Right cardiac atrium (tissue), 5 donors: Measurements from ENCODE around the gene ZNF502. TPM values are rescaled to one million over a fixed set of nuclear protein-coding genes. Genes with fewer than 3 reads are reported as not detected.

Experiments used
- ATAC-seq, 2 donors: fragments of 200-7000 bp; cut with Tn5 transposase; one replicate each; pipeline versions ENCODE4 v1.8.0 to v1.9.1; 2020; ENCODE audit warnings: moderate library complexity in 2 of 2, mild to moderate bottlenecking in 1 of 2
- DNase-seq, 3 donors: peaks; one replicate each; pipeline ENCODE4 v3.0.0-alpha.2; 2020
- H3K27ac ChIP-seq: one replicate; pipeline ENCODE4 v1.5.1; 2013; ENCODE audit warnings: mild to moderate bottlenecking, low read length, control low read depth, moderate library complexity
- H3K27me3 ChIP-seq: one replicate; pipeline ENCODE4 v1.6.1; 2013; ENCODE audit not compliant: control insufficient read depth, insufficient read depth
- H3K4me1 ChIP-seq: one replicate; pipeline ENCODE4 v1.6.1; 2013; ENCODE audit warnings: low read length; ENCODE audit not compliant: control insufficient read depth, insufficient read depth
- H3K4me3 ChIP-seq: one replicate; pipeline ENCODE4 v1.5.1; 2013; ENCODE audit warnings: low read length, control low read depth
- H3K9me3 ChIP-seq: one replicate; pipeline ENCODE4 v1.6.1; 2013; ENCODE audit warnings: low read length; ENCODE audit not compliant: control insufficient read depth
- WGBS: extraction: QIAGEN DNeasy Blood & Tissue Kit; methylation state at CpG from one replicate; pipeline ENCODE4 v1.1.7; 2013; 5-methylcytosine and 5-hydroxymethylcytosine counted together
- intact Hi-C, 4 donors: fragments of 100-400 bp; cut with DNase I; formaldehyde crosslinking; loops; one replicate each; pipeline versions ENCODE4 v1.11.0 to v1.14.0; 2022 to 2023
- polyA plus RNA-seq: library from polyadenylated mRNA; stranded (reverse); fragments of 200-250 nt; gene quantifications from one replicate; pipeline ENCODE4 v1.2.3, GENCODE V29; 2013
- total RNA-seq, 4 donors: library from RNA; stranded (reverse); fragmentation: NEBNext Ultra II Directional; extraction: Animal tissue kit (Norgen Biotek cat#: 25700); gene quantifications; one replicate each; pipeline ENCODE4 v1.2.1, GENCODE V29; 2021
- donor health status: healthy with polysubstance abuse.
- donor health status: DM: no; HTN: yes; CAD: no.
- donor health status: DM: no; HTN: no; CAD: no.
- donor health status: DM: no; HTN: yes; CAD: no; lungs with severe emphysema.
- donor health status: DM: yes; HTN: yes; CAD: no.

ZNF502 gene
- total and polyA plus RNA-seq, 5 donors, result 2.0 to 4.6 (median 3.5) TPM

GRCh38 chr3:44771424-44772098 is 59.1 kb downstream of the ZNF502 start:
- no peak for ATAC-seq
- intact Hi-C loops, result no loop called here
- 97% methylated on average over 1 of the region's 1 CpG for WGBS
- no peak overlapping the region for H3K4me3 ChIP-seq
- no peaks in the 10 kb centered on the region for H3K4me1 ChIP-seq
- H3K27ac ChIP-seq, result no peak overlapping the region
- no peaks in the 10 kb centered on the region for H3K9me3 ChIP-seq
- DNase-seq, result no peak
- no peaks in the 10 kb centered on the region for H3K27me3 ChIP-seq

- intact Hi-C loops, result no loop called here
- no peak overlapping the region for H3K27ac ChIP-seq
- no peak overlapping the region for H3K4me3 ChIP-seq
- no peak for ATAC-seq
- H3K4me1 ChIP-seq, result no peaks in the 10 kb centered on the region
- no peaks in the 10 kb centered on the region for H3K9me3 ChIP-seq
- 97% methylated on average over 1 of the region's 1 CpG for WGBS
- no peak for DNase-seq
- H3K27me3 ChIP-seq, result no peaks in the 10 kb centered on the region
Measured at GRCh38 chr3:44772099-44772442, 59.6 kb downstream of the ZNF502 start.

Other genes starting within 250 kb of the ZNF502 start
- 10 to 100 TPM; 14.2 to 15.6 (median 14.9) TPM for gene ZNF445, start 235.0 kb upstream of the ZNF502 start, total RNA-seq
- 5.7 TPM for gene ZNF445, start 235.0 kb upstream of the ZNF502 start, polyA plus RNA-seq
- 1 to 10 TPM; 2.9 to 3.6 (median 3.3) TPM for gene ZKSCAN7, start 157.5 kb upstream of the ZNF502 start, total RNA-seq
- gene ZKSCAN7, start 157.5 kb upstream of the ZNF502 start, polyA plus RNA-seq, result 1.9 TPM
- gene ZNF660, start 127.7 kb upstream of the ZNF502 start, total RNA-seq, result 1 to 10 TPM; 1.5 to 2.3 (median 2.0) TPM
- gene ZNF660, start 127.7 kb upstream of the ZNF502 start, polyA plus RNA-seq, result 1.0 TPM
- 10 to 100 TPM; 13.3 to 15.8 (median 13.8) TPM for gene ZNF197, start 87.6 kb upstream of the ZNF502 start, total RNA-seq
- 6.7 TPM for gene ZNF197, start 87.6 kb upstream of the ZNF502 start, polyA plus RNA-seq
- 10 to 100 TPM in 1 of 4 donors, 1 to 10 TPM in 3; 6.1 to 12.7 (median 7.7) TPM for gene ZNF35, start 63.9 kb upstream of the ZNF502 start, total RNA-seq
- gene ZNF35, start 63.9 kb upstream of the ZNF502 start, polyA plus RNA-seq, result 3.5 TPM
- gene ZNF501, start 17.0 kb downstream of the ZNF502 start, total RNA-seq, result 1 to 10 TPM; 4.1 to 6.3 (median 5.7) TPM
- gene ZNF501, start 17.0 kb downstream of the ZNF502 start, polyA plus RNA-seq, result 1.9 TPM
- gene KIAA1143, start 49.0 kb downstream of the ZNF502 start, total RNA-seq, result 10 to 100 TPM; 26.9 to 31.6 (median 28.8) TPM
- gene KIAA1143, start 49.0 kb downstream of the ZNF502 start, polyA plus RNA-seq, result 17.2 TPM
- 1 to 10 TPM in 2 of 4 donors, under 1 TPM in 2; 0.25 to 1.3 (median 0.71) TPM for gene KIF15, start 49.1 kb downstream of the ZNF502 start, total RNA-seq
- gene KIF15, start 49.1 kb downstream of the ZNF502 start, polyA plus RNA-seq, result 0.29 TPM
- 10 to 100 TPM in 3 of 4 donors, 1 to 10 TPM in 1; 8.4 to 12.7 (median 10.9) TPM for gene TMEM42, start 149.3 kb downstream of the ZNF502 start, total RNA-seq
- gene TMEM42, start 149.3 kb downstream of the ZNF502 start, polyA plus RNA-seq, result 13.6 TPM
- gene TGM4, start 161.9 kb downstream of the ZNF502 start, total RNA-seq, result not detected
- gene TGM4, start 161.9 kb downstream of the ZNF502 start, polyA plus RNA-seq, result not detected